OCI-LY1 (cell line): Measurements from ENCODE around the gene RABGAP1L.

Experiments
- H2AFZ ChIP-seq: fragments of 200-600 bp; sonication (generic), shearing (Covaris generic); 2 replicates; pipeline ENCODE4 v1.6.0; 2014; ENCODE audit warnings: antibody characterized with exemption, mild to moderate bottlenecking, low read length
- H3F3A ChIP-seq: fragments of 200-600 bp; sonication (generic), shearing (Covaris generic); 2 replicates; pipeline ENCODE4 v1.6.0; 2014; ENCODE audit warnings: mild to moderate bottlenecking, antibody characterized with exemption, low read length, moderate library complexity; ENCODE audit not compliant: insufficient read depth
- H3K27ac ChIP-seq: fragments of 200-600 bp; sonication (generic); 2 replicates; pipeline ENCODE4 v1.5.1; 2014; ENCODE audit warnings: low read length, mixed run types, mild to moderate bottlenecking, low read depth; ENCODE audit not compliant: poor library complexity, severe bottlenecking
- H3K27me3 ChIP-seq: fragments of 200-600 bp; sonication (generic); 2 replicates; pipeline ENCODE4 v1.6.0; 2014; ENCODE audit warnings: antibody characterized with exemption, mild to moderate bottlenecking, low read length, moderate library complexity; ENCODE audit not compliant: insufficient read depth
- H3K36me3 ChIP-seq: fragments of 200-600 bp; sonication (generic); 2 replicates; pipeline ENCODE4 v1.6.1; 2014; ENCODE audit warnings: mild to moderate bottlenecking, antibody characterized with exemption, low read length, moderate library complexity, mixed read lengths; ENCODE audit not compliant: insufficient read depth
- H3K4me1 ChIP-seq: fragments of 200-600 bp; sonication (generic); 2 replicates; pipeline ENCODE4 v1.5.1; 2014; ENCODE audit warnings: mild to moderate bottlenecking, low read length, moderate library complexity; ENCODE audit not compliant: insufficient read depth, severe bottlenecking
- H3K4me2 ChIP-seq: fragments of 200-600 bp; sonication (generic), shearing (Covaris generic); 2 replicates; pipeline ENCODE4 v1.6.1; 2014; ENCODE audit warnings: low read length
- H3K4me3 ChIP-seq: fragments of 200-600 bp; sonication (generic); 2 replicates; pipeline ENCODE4 v1.5.1; 2014; ENCODE audit warnings: low read length, low read depth, mild to moderate bottlenecking, mixed read lengths; ENCODE audit not compliant: poor library complexity, severe bottlenecking
- H3K79me2 ChIP-seq: fragments of 200-600 bp; shearing (Covaris generic); 2 replicates; pipeline ENCODE4 v1.6.1; 2016; ENCODE audit warnings: mixed run types, low read length, mixed read lengths; ENCODE audit not compliant: insufficient read depth
- H3K9ac ChIP-seq: fragments of 200-600 bp; sonication (generic), shearing (Covaris generic); 2 replicates; pipeline ENCODE4 v1.6.1; 2014; ENCODE audit warnings: mild to moderate bottlenecking, low read length, mixed read lengths
- H3K9me2 ChIP-seq: fragments of 200-600 bp; sonication (generic), shearing (Covaris generic); 2 replicates; pipeline ENCODE4 v1.6.1; 2014; ENCODE audit warnings: low read depth, mild to moderate bottlenecking, low read length, mixed read lengths
- H3K9me3 ChIP-seq: fragments of 200-600 bp; shearing (Covaris generic); 2 replicates; pipeline ENCODE4 v1.6.1; 2014; ENCODE audit warnings: low read length, mixed read lengths
- H4K20me1 ChIP-seq: fragments of 200-600 bp; sonication (generic), shearing (Covaris generic); 2 replicates; pipeline ENCODE4 v1.6.0; 2016; ENCODE audit warnings: mild to moderate bottlenecking, low read length; ENCODE audit not compliant: insufficient read depth
- EZH2 ChIP-seq: fragments of 200-600 bp; sonication (generic), shearing (Covaris generic); IDR thresholded peaks from 2 replicates; pipeline ENCODE4 v1.8.0; 2017; ENCODE audit warnings: borderline replicate concordance, mixed run types, mild to moderate bottlenecking, antibody characterized with exemption, low read length, moderate library complexity, mixed read lengths
- TF ChIP-seq, protein P1 (sequence below): fragments of 200-600 bp; sonication (generic), shearing (Covaris generic); IDR thresholded peaks from 2 replicates; pipeline ENCODE4 v1.5.1; 2017; ENCODE audit warnings: mild to moderate bottlenecking, antibody characterized with exemption, low read length, moderate library complexity, mixed read lengths

The RABGAP1L gene

DNA sequence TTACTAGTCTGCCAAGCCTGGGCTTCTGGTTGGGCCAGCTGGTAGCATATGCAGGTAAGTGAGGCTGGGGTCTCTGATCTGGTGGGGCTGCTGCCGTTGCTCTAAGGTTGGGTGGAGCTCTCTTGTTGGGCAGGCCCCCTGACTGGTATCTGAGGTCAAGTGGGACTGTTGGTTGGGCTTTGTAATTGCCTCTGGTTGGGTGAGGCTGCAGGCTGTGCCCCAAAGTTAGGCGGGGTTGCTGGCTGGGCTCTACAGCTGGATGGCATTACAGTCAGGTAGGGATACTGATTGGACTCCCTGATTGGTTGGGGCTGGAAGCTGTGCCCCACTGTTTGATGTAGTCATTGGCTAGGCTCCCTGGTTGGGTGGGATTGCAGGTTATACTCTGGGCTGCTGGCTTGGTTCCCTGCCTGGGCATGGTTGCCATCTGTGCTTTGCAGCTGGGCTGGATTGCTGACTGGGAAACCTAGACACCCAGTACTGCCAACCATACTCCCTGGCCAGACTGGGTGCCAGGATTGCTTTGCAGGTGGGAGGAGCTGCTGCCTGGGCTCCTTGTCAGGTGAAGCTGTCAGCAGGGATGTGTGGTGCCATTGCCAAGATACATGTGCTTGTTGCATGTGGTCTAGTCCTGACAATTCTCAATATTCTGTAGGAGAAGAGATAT, 130.5 kb downstream of the RABGAP1L start:
- Histone ChIP-seq H2AFZ (no peak overlapping the region), H3K9me2 (no peaks in the 10 kb centered on the region), H3K79me2 (peaks cover 9% of the 10 kb centered on the region; the same call in 1 of the 2 replicates), H3F3A (0 out of 2 replicates have a peak, but pooled peaks cover 4% of the 10 kb centered on the region), H3K4me3 (no peak overlapping the region), H3K36me3 (peaks cover 92% of the 10 kb centered on the region), H3K27ac (no peak overlapping the region), H3K9me3 (peaks cover 6% of the 10 kb centered on the region; the same call in 1 of the 2 replicates), H3K4me2 (no peak overlapping the region), H3K27me3 (no peaks in the 10 kb centered on the region), H3K4me1 (no peaks in the 10 kb centered on the region), H4K20me1 (no peaks in the 10 kb centered on the region), H3K9ac (no peak overlapping the region)
- no peak for TF ChIP-seq EZH2
- TF ChIP-seq, protein P1, sequence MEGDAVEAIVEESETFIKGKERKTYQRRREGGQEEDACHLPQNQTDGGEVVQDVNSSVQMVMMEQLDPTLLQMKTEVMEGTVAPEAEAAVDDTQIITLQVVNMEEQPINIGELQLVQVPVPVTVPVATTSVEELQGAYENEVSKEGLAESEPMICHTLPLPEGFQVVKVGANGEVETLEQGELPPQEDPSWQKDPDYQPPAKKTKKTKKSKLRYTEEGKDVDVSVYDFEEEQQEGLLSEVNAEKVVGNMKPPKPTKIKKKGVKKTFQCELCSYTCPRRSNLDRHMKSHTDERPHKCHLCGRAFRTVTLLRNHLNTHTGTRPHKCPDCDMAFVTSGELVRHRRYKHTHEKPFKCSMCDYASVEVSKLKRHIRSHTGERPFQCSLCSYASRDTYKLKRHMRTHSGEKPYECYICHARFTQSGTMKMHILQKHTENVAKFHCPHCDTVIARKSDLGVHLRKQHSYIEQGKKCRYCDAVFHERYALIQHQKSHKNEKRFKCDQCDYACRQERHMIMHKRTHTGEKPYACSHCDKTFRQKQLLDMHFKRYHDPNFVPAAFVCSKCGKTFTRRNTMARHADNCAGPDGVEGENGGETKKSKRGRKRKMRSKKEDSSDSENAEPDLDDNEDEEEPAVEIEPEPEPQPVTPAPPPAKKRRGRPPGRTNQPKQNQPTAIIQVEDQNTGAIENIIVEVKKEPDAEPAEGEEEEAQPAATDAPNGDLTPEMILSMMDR = no peak

DNA sequence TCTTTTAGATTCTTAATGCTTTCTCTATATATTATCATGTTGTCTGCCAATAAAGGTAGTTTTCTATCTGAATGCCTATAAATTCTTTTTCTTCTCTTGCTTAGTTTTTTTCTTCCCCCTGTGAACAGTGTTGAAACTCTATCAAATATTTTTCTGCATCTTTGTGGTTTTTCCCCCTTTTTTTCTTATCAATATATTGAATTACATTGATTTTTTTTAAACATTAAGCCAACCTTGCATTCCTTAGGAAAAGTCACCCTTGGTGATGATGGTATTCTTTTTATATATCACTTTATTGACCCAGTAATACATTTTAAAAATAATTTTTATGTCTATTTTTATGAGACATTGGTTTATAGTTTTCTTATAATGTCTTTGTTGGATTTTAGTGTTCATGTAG, 131.7 kb downstream of the RABGAP1L start:
- Histone ChIP-seq H3K79me2 (peaks cover 11% of the 10 kb centered on the region; the same call in 1 of the 2 replicates), H3K4me2 (no peak overlapping the region), H3F3A (0 out of 2 replicates have a peak, but pooled peaks cover 4% of the 10 kb centered on the region), H3K9me2 (no peaks in the 10 kb centered on the region), H3K9me3 (peaks cover 6% of the 10 kb centered on the region; the same call in 1 of the 2 replicates), H3K4me3 (no peak overlapping the region), H3K27me3 (no peaks in the 10 kb centered on the region), H3K9ac (no peak overlapping the region), H4K20me1 (no peaks in the 10 kb centered on the region), H3K4me1 (no peaks in the 10 kb centered on the region), H3K36me3 (peaks cover 85% of the 10 kb centered on the region), H3K27ac (no peak overlapping the region), H2AFZ (no peak overlapping the region)
- TF ChIP-seq, protein P1 = no peak
- TF ChIP-seq EZH2 = no peak

DNA sequence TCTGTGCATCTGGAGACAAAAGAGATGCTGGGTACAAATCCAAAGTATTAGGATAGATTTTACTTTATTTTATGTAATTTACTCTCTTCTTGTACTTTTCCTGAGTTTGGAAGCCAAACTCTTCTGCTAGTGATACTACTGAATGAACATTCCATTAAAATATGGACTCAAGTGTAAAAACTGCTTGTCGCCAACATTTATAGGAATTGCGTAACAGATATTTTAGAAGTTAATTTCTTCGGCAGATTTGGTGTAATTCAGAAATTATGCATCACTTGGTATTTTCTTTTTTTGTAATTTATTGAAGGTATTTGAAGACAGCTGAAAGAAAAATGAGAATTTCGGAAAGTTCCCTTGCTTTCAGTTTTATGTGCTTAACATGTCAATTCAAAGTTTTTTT, 137.0 kb downstream of the RABGAP1L start:
- Histone ChIP-seq H3K9me3 (peaks cover 7% of the 10 kb centered on the region), H3K4me3 (no peak overlapping the region), H3K9ac (no peak overlapping the region), H3K79me2 (peaks cover 3% of the 10 kb centered on the region; the same call in 1 of the 2 replicates), H2AFZ (no peak overlapping the region), H3K9me2 (no peaks in the 10 kb centered on the region), H3K27ac (no peak overlapping the region), H3K4me1 (no peaks in the 10 kb centered on the region), H3K4me2 (no peak overlapping the region), H4K20me1 (no peaks in the 10 kb centered on the region), H3F3A (0 out of 2 replicates have a peak, but pooled peaks cover 4% of the 10 kb centered on the region), H3K27me3 (no peaks in the 10 kb centered on the region), H3K36me3 (peaks cover 87% of the 10 kb centered on the region)
- no peak for TF ChIP-seq EZH2
- TF ChIP-seq, protein P1 = no peak
